Activated CD8-positive, alpha-beta memory T cell treated with anti-CD3 and anti-CD28 coated beads, Interleukin-2, amount 50 U/mL, for 24 hours (primary cell): ENCODE results near the gene KCNQ1.

Experiments
- DNase-seq: peaks from one replicate; pipeline ENCODE4 v3.0.0-alpha.2; 2020; ENCODE audit errors: extremely low read depth

Gene KCNQ1

GRCh38 chr11:2747248-2748027 lies 302.6 kb downstream of the KCNQ1 start:
- DNase-seq = no peak

GRCh38 chr11:2748061-2748813 lies 303.4 kb downstream of the KCNQ1 start:
- no peak for DNase-seq

GRCh38 chr11:2748814-2749554 lies 304.2 kb downstream of the KCNQ1 start:
- DNase-seq = no peak

GRCh38 chr11:2750101-2750681 lies 305.4 kb downstream of the KCNQ1 start:
- DNase-seq = no peak

GRCh38 chr11:2750682-2751522 lies 306.1 kb downstream of the KCNQ1 start:
- DNase-seq = no peak

GRCh38 chr11:2751523-2752203 lies 306.9 kb downstream of the KCNQ1 start:
- DNase-seq = no peak

- no peak for DNase-seq
These were observed 307.5 kb downstream of the KCNQ1 start for GRCh38 chr11:2752204-2752770.

GRCh38 chr11:2752923-2753322 lies 308.1 kb downstream of the KCNQ1 start:
- no peak for DNase-seq

GRCh38 chr11:2754008-2754407 lies 309.2 kb downstream of the KCNQ1 start:
- DNase-seq = no peak

GRCh38 chr11:2755071-2755470 lies 310.3 kb downstream of the KCNQ1 start:
- no peak for DNase-seq

- DNase-seq = no peak
These were observed 313.9 kb downstream of the KCNQ1 start for GRCh38 chr11:2758751-2759150.

GRCh38 chr11:2759228-2760195 lies 314.7 kb downstream of the KCNQ1 start:
- no peak for DNase-seq

- DNase-seq = no peak
These were observed 315.5 kb downstream of the KCNQ1 start for GRCh38 chr11:2760196-2760871.

GRCh38 chr11:2761131-2762030 lies 316.6 kb downstream of the KCNQ1 start:
- no peak for DNase-seq

GRCh38 chr11:2762031-2762380 lies 317.2 kb downstream of the KCNQ1 start:
- no peak for DNase-seq

GRCh38 chr11:2762451-2762850 lies 317.6 kb downstream of the KCNQ1 start:
- DNase-seq = no peak

GRCh38 chr11:2763984-2764383 lies 319.2 kb downstream of the KCNQ1 start:
- DNase-seq = no peak

GRCh38 chr11:2765491-2765890 lies 320.7 kb downstream of the KCNQ1 start:
- no peak for DNase-seq
